Body of pancreas (tissue), 4 donors: ENCODE results near the gene SNCA.

Experiments
- CTCF ChIP-seq, 7 experiments: fragments of 450-650 bp in 4 of 7; fragments of 200-600 bp in 3 of 7; sonication (generic) in 3 of 7; IDR thresholded peaks; one replicate each; pipeline ENCODE4 v1.5.1; 2016 to 2019; ENCODE audit warnings: antibody characterized with exemption in 7 of 7
- POLR2A ChIP-seq, 3 donors: fragments of 450-650 bp; IDR thresholded peaks; one replicate each; pipeline ENCODE4 v1.6.1; 2016; ENCODE audit warnings: antibody characterized with exemption in 3 of 3, mild to moderate bottlenecking in 2 of 3

GRCh38 chr4:89685277-89685676 lies 151.7 kb downstream of the SNCA start:
- TF ChIP-seq CTCF (IDR thresholded peaks at IDR 0.05) (no peak), POLR2A (IDR thresholded peaks at IDR 0.05) (no peak)
